ENCODE measurements around the gene DPP9. TPM values are rescaled to one million over a fixed set of nuclear protein-coding genes. Genes with fewer than 3 reads are reported as not detected.

Gene DPP9
- total and polyA plus RNA-seq, 2 of the 13 experiments (the other 11 are each of a cell fraction or from before 2014, with no cell fraction given), result 8.4 to 25.8 TPM

- TF ChIP-seq ZNF318 (CRISPR knock-in tag; IDR thresholded peaks at IDR 0.05) (no peak), GABPB1 (CRISPR knock-in tag; IDR thresholded peaks at IDR 0.05) (peak; percentile 86), ARNTL (CRISPR knock-in tag; IDR thresholded peaks at IDR 0.05) (0 out of 2 replicates have a peak, but pooled peaks have one; percentile 42), NCOR1 (IDR thresholded peaks at IDR 0.05; ENCODE audit: borderline replicate concordance, low read length) (peak; percentile 47; the same call in 1 of the 2 replicates), ZNF879 (CRISPR knock-in tag; IDR thresholded peaks at IDR 0.05) (no peak), ZNF414 (CRISPR knock-in tag; IDR thresholded peaks at IDR 0.05) (peak; percentile 46; the same call in 1 of the 2 replicates), ZBTB7B (CRISPR knock-in tag; IDR thresholded peaks at IDR 0.05) (0 out of 2 replicates have a peak, but pooled peaks have one; percentile 47), ZFYVE20 (CRISPR knock-in tag; IDR thresholded peaks at IDR 0.05; ENCODE audit: borderline replicate concordance, low read depth) (no peak), BCL3 (CRISPR knock-in tag; IDR thresholded peaks at IDR 0.05) (0 out of 2 replicates have a peak, but pooled peaks have one; percentile 36), MXI1 (IDR thresholded peaks at IDR 0.05; ENCODE audit: borderline replicate concordance, low read depth, low read length) (peak; percentile 98), RXRB (CRISPR knock-in tag; IDR thresholded peaks at IDR 0.05; ENCODE audit: borderline replicate concordance) (peak; percentile 43; the same call in 1 of the 2 replicates), ZNF597 (CRISPR knock-in tag; IDR thresholded peaks at IDR 0.05) (no peak), ATF7 (IDR thresholded peaks at IDR 0.05) (no peak), ATF7 (CRISPR knock-in tag; IDR thresholded peaks at IDR 0.05) (0 out of 2 replicates have a peak, but pooled peaks have one; percentile 48), ZEB1 (IDR thresholded peaks at IDR 0.05; ENCODE audit: insufficient replicate concordance, low read depth) (peak; percentile 21), FOSL2 (CRISPR knock-in tag; IDR thresholded peaks at IDR 0.05) (peak; percentile 34; the same call in 1 of the 2 replicates)
Measured at GRCh38 chr19:4759388-4760284, 36.0 kb upstream of the DPP9 start (continued).
